HG03025 (cell line): ENCODE measurements around the gene SP140.

Experiments used
- ATAC-seq: cut with Tn5 transposase; IDR thresholded peaks from one replicate; pipeline ENCODE4 v1.9.1; 2021; ENCODE audit warnings: mild to moderate bottlenecking, moderate library complexity; ENCODE audit not compliant: unreplicated experiment, low FRiP score

SP140 gene

GRCh38 chr2:230356084-230356483 is 130.5 kb downstream of the SP140 start:
- ATAC-seq: no peak

- ATAC-seq: no peak
Measured at GRCh38 chr2:230358305-230358704, 132.8 kb downstream of the SP140 start.

- no peak for ATAC-seq
Measured at GRCh38 chr2:230360028-230360427, 134.5 kb downstream of the SP140 start.

- ATAC-seq: no peak
Measured at GRCh38 chr2:230362030-230362691, 136.6 kb downstream of the SP140 start.
